Liver (tissue), 9 donors: ENCODE measurements around the gene HLA-C. TPM values are rescaled to one million over a fixed set of nuclear protein-coding genes. Genes with fewer than 3 reads are reported as not detected.

Experiments used
- DNase-seq: peaks from one replicate; pipeline ENCODE4 v3.0.0-alpha.2; 2017; ENCODE audit warnings: low spot score
- H3K27ac ChIP-seq, 2 donors: one replicate each; pipeline ENCODE4 v1.7.0; 2013; ENCODE audit warnings: inconsistent platforms in 2 of 2, low read length in 2 of 2, control low read depth in 1 of 2, low read depth in 1 of 2, mild to moderate bottlenecking in 1 of 2
- H3K27me3 ChIP-seq, 4 donors: one replicate each; pipeline versions ENCODE4 v1.6.1 to v1.7.0; 2013; ENCODE audit warnings: low read length in 3 of 4, inconsistent platforms in 1 of 4, mild to moderate bottlenecking in 1 of 4, moderate library complexity in 1 of 4; ENCODE audit not compliant: control insufficient read depth in 4 of 4, insufficient read depth in 4 of 4
- H3K36me3 ChIP-seq, 4 donors: one replicate each; pipeline versions ENCODE4 v1.6.1 to v1.7.0; 2013; ENCODE audit warnings: low read length in 3 of 4, mild to moderate bottlenecking in 3 of 4, low read depth in 1 of 4, moderate library complexity in 1 of 4; ENCODE audit not compliant: control insufficient read depth in 4 of 4, insufficient read depth in 3 of 4
- H3K4me1 ChIP-seq, 4 donors: one replicate each; pipeline versions ENCODE4 v1.6.1 to v1.7.0; 2013; ENCODE audit warnings: low read length in 3 of 4, mild to moderate bottlenecking in 3 of 4, moderate library complexity in 1 of 4; ENCODE audit not compliant: control insufficient read depth in 4 of 4, insufficient read depth in 4 of 4
- H3K4me3 ChIP-seq, 3 donors: one replicate each; pipeline versions ENCODE4 v1.6.1 to v1.7.0; 2013; ENCODE audit warnings: low read length in 3 of 3, control low read depth in 1 of 3, low read depth in 1 of 3, mild to moderate bottlenecking in 1 of 3
- H3K9ac ChIP-seq, 2 donors: one replicate each; pipeline ENCODE4 v1.7.0; 2013; ENCODE audit warnings: low read length in 2 of 2, mild to moderate bottlenecking in 2 of 2, moderate library complexity in 2 of 2, control low read depth in 1 of 2, low read depth in 1 of 2
- H3K9me3 ChIP-seq, 4 donors: one replicate each; pipeline versions ENCODE4 v1.6.1 to v1.7.0; 2013; ENCODE audit warnings: low read length in 3 of 4; ENCODE audit not compliant: control insufficient read depth in 4 of 4
- ATF3 ChIP-seq: IDR thresholded peaks from 2 replicates; pipeline ENCODE4 v1.6.1; 2016; ENCODE audit warnings: antibody characterized with exemption
- CTCF ChIP-seq: fragments of 150-350 bp; IDR thresholded peaks from 2 replicates; pipeline ENCODE4 v1.5.1; 2017; ENCODE audit warnings: improper control_type of control experiment, low read depth, low read length; ENCODE audit not compliant: missing input control
- FOXA1 ChIP-seq: IDR thresholded peaks from 2 replicates; pipeline ENCODE4 v1.6.1; 2016; ENCODE audit warnings: antibody characterized with exemption
- GABPA ChIP-seq, 2 donors: IDR thresholded peaks in 1 of 2; conservative IDR thresholded peaks in 1 of 2; 2 replicates each; pipeline ENCODE4 v1.6.1; 2016; ENCODE audit warnings: antibody characterized with exemption in 2 of 2, mild to moderate bottlenecking in 1 of 2, moderate library complexity in 1 of 2
- HNF4A ChIP-seq, 2 donors: conservative IDR thresholded peaks; 2 replicates each; pipeline ENCODE4 v1.6.1; 2016; ENCODE audit warnings: antibody characterized with exemption in 2 of 2, mild to moderate bottlenecking in 2 of 2
- HNF4G ChIP-seq: IDR thresholded peaks from 2 replicates; pipeline ENCODE4 v1.6.1; 2016; ENCODE audit warnings: antibody characterized with exemption
- JUND ChIP-seq, 2 donors: IDR thresholded peaks; 2 replicates each; pipeline ENCODE4 v1.6.1; 2016; ENCODE audit warnings: antibody characterized with exemption in 2 of 2
- MAX ChIP-seq: IDR thresholded peaks from 2 replicates; pipeline ENCODE4 v1.6.1; 2016; ENCODE audit warnings: antibody characterized with exemption
- NR2F2 ChIP-seq: IDR thresholded peaks from 2 replicates; pipeline ENCODE4 v1.6.1; 2016; ENCODE audit warnings: antibody characterized with exemption
- RXRA ChIP-seq, 2 donors: IDR thresholded peaks; 2 replicates each; pipeline ENCODE4 v1.6.1; 2017 to 2018; ENCODE audit warnings: antibody characterized with exemption in 2 of 2, mild to moderate bottlenecking in 1 of 2
- SP1 ChIP-seq: IDR thresholded peaks from 2 replicates; pipeline ENCODE4 v1.6.1; 2018; ENCODE audit warnings: antibody characterized with exemption, mild to moderate bottlenecking
- TAF1 ChIP-seq: conservative IDR thresholded peaks from 2 replicates; pipeline ENCODE4 v1.6.1; 2016; ENCODE audit warnings: antibody characterized with exemption, mild to moderate bottlenecking
- YY1 ChIP-seq: IDR thresholded peaks from 2 replicates; pipeline ENCODE4 v1.6.1; 2016; ENCODE audit warnings: antibody characterized with exemption, mild to moderate bottlenecking
- WGBS: extraction: QIAGEN DNeasy Blood & Tissue Kit; methylation state at CpG from one replicate; pipeline ENCODE4 v1.1.7; 2013; 5-methylcytosine and 5-hydroxymethylcytosine counted together
- polyA plus RNA-seq, 2 donors: library from polyadenylated mRNA; stranded (reverse) in 1 of 2; unstranded in 1 of 2; fragments of 200-250 nt in 1 of 2; fragments of >200 nt in 1 of 2; fragmentation: Nextera tagmentation in 1 of 2; extraction: Ambion mirVana in 1 of 2; gene quantifications; one replicate each; pipeline versions ENCODE4 v1.2.1 to v1.2.3, GENCODE V29; 2013 to 2015
- total RNA-seq, 2 donors: library from RNA; depleted of rRNA; stranded (reverse); fragments of >200 nt; gene quantifications; one replicate each; pipeline ENCODE4 v1.2.3, GENCODE V29; 2014
- TF ChIP-seq, protein P1 (sequence below): IDR thresholded peaks from 2 replicates; pipeline ENCODE4 v1.6.1; 2016; ENCODE audit warnings: antibody characterized with exemption, mild to moderate bottlenecking
- donor health status: healthy.
- donor health status: healthy.
- donor health status: healthy.
- donor health status: healthy.
- donor health status: healthy.

The HLA-C gene
- total and polyA plus RNA-seq, 4 donors = 232 to 317 (median 270) TPM

- 59% methylated on average over 7 of the region's 7 CpGs for WGBS
- Histone ChIP-seq H3K4me1 (peaks cover under 1 to 15% (median 4%) of the 10 kb centered on the region in 4 donors), H3K36me3 (peaks cover 2 to 11% (median 4%) of the 10 kb centered on the region in 4 donors), H3K27ac (no peak overlapping the region), H3K9me3 (no peaks in the 10 kb centered on the region), H3K4me3 (no peak overlapping the region), H3K27me3 (no peaks in the 10 kb centered on the region), H3K9ac (no peak overlapping the region)
- no peak for TF ChIP-seq FOXA1
- TF ChIP-seq ATF3 = no peak
- TF ChIP-seq GABPA (IDR thresholded peaks at IDR 0.05 in 1 of 2, conservative IDR thresholded peaks at IDR 0.05 in 1 of 2) = no peak
- TF ChIP-seq HNF4A (conservative IDR thresholded peaks at IDR 0.05) = no peak
- TF ChIP-seq MAX = no peak
- TF ChIP-seq TAF1 = no peak
- no peak for TF ChIP-seq HNF4G
- TF ChIP-seq CTCF = no peak
- no peak for TF ChIP-seq RXRA (IDR thresholded peaks at IDR 0.05)
- no peak for TF ChIP-seq NR2F2
- no peak for TF ChIP-seq JUND (IDR thresholded peaks at IDR 0.05)
- TF ChIP-seq, protein P1, sequence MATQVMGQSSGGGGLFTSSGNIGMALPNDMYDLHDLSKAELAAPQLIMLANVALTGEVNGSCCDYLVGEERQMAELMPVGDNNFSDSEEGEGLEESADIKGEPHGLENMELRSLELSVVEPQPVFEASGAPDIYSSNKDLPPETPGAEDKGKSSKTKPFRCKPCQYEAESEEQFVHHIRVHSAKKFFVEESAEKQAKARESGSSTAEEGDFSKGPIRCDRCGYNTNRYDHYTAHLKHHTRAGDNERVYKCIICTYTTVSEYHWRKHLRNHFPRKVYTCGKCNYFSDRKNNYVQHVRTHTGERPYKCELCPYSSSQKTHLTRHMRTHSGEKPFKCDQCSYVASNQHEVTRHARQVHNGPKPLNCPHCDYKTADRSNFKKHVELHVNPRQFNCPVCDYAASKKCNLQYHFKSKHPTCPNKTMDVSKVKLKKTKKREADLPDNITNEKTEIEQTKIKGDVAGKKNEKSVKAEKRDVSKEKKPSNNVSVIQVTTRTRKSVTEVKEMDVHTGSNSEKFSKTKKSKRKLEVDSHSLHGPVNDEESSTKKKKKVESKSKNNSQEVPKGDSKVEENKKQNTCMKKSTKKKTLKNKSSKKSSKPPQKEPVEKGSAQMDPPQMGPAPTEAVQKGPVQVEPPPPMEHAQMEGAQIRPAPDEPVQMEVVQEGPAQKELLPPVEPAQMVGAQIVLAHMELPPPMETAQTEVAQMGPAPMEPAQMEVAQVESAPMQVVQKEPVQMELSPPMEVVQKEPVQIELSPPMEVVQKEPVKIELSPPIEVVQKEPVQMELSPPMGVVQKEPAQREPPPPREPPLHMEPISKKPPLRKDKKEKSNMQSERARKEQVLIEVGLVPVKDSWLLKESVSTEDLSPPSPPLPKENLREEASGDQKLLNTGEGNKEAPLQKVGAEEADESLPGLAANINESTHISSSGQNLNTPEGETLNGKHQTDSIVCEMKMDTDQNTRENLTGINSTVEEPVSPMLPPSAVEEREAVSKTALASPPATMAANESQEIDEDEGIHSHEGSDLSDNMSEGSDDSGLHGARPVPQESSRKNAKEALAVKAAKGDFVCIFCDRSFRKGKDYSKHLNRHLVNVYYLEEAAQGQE = no peak
- no peak for DNase-seq
These were observed 4.1 kb downstream of the HLA-C start for GRCh38 chr6:31267651-31268368.

DNA sequence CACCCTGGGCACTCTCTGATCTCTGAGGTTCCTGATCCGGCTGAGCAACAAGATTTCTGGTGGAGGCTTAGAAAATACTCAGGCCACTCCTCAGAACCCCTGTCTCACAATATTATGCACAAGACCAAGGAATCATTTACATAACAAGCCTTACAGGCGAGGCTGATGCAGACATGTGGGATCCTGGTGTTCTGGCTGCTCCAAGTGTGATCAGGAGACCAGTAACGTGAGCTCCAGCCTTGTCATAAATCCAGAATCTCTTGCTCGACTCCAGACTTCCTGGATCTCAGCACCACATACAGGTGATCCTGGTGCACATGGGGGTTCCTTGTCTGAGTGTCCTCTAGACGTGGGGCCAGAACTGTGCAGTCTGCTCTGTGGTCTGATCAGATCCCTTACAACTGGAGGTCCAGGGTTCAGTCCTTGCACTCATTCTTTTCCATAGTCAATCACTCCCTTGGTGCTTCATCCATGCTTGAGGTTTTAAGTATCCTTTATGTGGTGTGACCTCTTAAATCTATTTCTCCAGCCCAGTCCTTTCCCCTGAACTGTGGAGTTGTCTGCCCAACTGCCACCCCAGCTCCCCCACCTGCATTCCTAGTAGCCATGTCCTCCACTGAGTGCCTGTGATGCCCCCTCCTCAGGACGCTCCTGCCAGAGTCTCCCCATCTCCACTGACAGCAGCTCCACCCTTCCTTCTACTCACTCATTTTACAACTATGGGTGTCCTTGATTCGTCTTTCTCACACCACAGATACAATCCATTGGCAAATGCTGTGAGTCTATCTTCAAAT is 5.1 kb downstream of the HLA-C start:
- no peaks in the 10 kb centered on the region for H3K9me3 ChIP-seq
- no peaks in the 10 kb centered on the region for H3K27me3 ChIP-seq
- no peak overlapping the region for H3K27ac ChIP-seq
- peaks cover 2 to 11% (median 4%) of the 10 kb centered on the region in 4 donors for H3K36me3 ChIP-seq
- WGBS = 43% methylated on average over 7 of the region's 7 CpGs
- H3K9ac ChIP-seq = no peak overlapping the region
- H3K4me1 ChIP-seq = peaks cover 0 to 8% (median 4%) of the 10 kb centered on the region in 4 donors
- DNase-seq = no peak
- no peak overlapping the region for H3K4me3 ChIP-seq
- TF ChIP-seq HNF4A (conservative IDR thresholded peaks at IDR 0.05) (no peak), GABPA (IDR thresholded peaks at IDR 0.05 in 1 of 2, conservative IDR thresholded peaks at IDR 0.05 in 1 of 2) (no peak), CTCF (no peak), TAF1 (no peak), RXRA (IDR thresholded peaks at IDR 0.05) (no peak), SP1 (no peak), FOXA1 (no peak), MAX (no peak), NR2F2 (no peak), HNF4G (no peak), JUND (IDR thresholded peaks at IDR 0.05) (no peak), YY1 (no peak), ATF3 (no peak)
- TF ChIP-seq, protein P1 = no peak
